Hematopoietic multipotent progenitor cell treated with erythropoietin and hydrocortisone succinate and interleukin-3 and kit ligand, for 17 days (in vitro differentiated cells): Measurements from ENCODE around the gene CEP41.

ENCODE experiments used
- DNase-seq: peaks from one replicate; pipeline ENCODE4 v3.0.0-alpha.2; 2015; ENCODE audit warnings: low spot score

The CEP41 gene

DNA sequence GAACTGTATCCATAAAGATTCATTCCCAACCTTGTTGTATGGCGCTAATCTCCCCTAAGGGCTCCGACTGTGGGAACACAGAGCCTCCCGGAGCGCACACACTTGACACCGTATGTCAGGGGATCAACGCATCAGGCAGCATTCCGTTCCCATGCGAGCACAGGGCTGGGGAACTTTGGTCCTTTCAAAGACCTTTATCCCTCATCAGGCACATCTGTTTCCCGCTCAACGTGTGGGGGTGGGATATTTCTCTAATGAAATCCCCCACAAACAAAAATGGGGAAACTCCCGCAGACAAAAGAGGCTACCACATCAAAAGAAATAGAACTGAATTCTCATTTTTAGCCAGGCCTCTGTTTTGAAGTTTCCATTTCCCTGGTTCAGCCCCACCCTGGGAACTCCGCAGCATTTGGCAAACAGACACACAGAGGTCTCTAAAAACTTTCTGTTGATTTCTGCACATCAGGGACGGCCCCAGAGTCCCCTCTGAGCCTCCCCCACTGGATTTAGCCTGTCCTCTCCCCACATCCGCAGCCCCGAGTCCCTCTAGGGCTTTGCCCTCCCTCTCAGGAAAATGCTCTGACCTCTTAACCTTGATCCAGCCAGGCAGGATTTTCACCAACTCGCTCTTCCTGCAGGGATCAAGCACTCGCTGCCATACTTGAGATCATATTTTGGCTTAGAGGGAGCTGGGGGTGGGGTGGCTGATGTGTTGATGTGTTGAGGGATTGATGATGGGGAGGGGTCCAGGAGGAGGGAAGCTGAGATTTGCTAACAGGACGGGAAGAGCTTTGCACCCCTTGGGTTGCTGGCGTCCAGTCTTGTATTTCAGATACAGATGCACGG, 89.6 kb downstream of the CEP41 start:
- no peak for DNase-seq

- no peak for DNase-seq
Observed at GRCh38 chr7:130349911-130350782, 90.7 kb downstream of the CEP41 start.

DNA sequence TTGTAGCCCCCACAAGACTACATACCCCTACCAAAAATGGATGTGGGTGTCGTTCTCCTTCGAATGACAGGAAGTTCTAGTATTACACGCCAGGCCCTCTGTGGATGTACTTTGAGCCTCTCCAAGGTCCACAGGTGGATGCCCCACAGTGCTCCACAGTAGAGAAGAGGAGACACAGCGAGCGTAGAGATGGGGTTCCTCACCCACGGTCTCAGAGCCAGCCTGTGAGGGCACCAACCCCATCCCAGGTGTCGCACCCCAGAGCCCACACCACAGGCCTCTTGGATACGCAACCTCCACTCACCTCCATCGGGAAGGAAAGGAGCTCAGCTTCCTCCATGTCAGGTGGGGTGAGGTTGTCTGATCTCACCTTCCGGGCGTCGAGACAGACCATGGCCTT, 93.9 kb downstream of the CEP41 start:
- no peak for DNase-seq

- no peak for DNase-seq
Observed at GRCh38 chr7:130346177-130346905, 94.5 kb downstream of the CEP41 start.

DNA sequence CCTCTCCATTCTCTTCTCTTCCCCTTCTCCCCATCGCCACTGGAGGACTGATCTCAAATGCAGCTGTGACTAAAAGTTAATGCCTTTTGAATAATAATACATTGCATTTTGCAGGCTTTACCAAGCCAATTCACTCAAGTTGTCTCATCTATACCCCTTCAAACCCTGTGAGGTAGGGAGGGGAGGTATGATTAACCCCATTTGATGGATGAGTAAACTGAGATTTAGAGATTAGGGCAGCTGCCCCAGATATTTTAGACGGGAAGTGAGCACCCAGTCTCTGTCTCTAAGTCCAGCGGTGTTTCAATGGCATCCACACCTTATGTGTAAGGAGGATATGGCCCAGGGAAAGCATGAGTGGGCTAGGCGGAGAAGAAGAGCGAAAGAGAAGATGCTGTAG, 95.1 kb downstream of the CEP41 start:
- DNase-seq, result no peak

DNA sequence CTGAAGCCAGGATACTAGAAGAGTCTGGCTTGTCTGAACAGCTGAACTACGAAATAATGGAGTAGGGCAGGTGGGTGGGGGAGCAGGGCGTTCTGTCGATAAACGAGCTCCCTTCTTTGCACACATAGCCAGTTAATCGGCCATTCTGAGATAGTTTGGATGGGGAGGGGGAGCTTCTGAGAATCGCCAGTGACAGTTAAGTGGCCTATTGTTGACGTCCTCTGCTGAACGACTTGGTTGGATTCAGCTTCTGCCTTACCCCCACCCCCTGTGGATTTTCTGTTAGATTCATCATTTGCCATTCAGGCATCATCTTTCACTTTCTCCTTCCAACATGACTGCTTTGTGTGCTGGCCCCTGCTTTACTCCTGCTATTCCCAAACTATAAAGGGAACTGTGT, 95.7 kb downstream of the CEP41 start:
- no peak for DNase-seq

DNA sequence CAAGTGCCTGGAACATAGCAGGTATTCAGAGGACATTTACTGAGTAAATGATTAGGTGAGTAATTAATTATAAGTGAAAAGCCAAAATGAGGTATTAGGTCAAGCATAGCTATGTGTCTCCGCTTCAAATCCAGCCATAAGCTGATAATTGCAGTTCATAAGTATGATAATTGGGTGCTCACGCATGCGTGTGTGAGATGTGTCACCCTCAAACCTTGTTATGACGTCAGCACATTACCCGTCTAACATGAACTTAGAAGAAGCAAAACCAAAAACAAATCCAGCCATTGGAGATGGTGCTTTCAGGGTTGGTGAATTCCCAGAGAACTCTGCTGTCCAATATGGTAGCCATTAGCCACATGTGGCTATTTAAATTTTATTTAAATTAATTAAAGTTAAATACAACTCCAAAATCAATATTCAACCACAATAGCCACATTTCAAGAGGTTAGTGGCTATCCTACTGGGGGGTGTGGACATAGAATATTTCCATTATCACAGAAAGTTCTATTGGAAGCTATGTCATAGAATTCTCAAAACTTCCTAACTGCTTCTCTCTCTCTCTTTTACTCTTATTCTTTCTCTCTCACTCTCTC, 96.4 kb downstream of the CEP41 start, which contains the start of gene CPA5:
TSS of gene CPA5 (plus strand) at position 546 of the 596 bp plus-strand sequence. CDS start 1,670 bp downstream, outside the sequence.
- DNase-seq, result no peak
